A549 (cell line): ENCODE results near the gene SMIM36.

Experiments used
- CTCF ChIP-seq: fragments of >200 bp; sonication (Bioruptor Twin); formaldehyde crosslinking; IDR thresholded peaks from 3 replicates; pipeline ENCODE4 v1.5.1; 2016
- FOSL2 ChIP-seq, 2 experiments: fragments of 450-650 bp in 1 of 2; fragments of >200 bp in 1 of 2; sonication (Bioruptor Twin) in 1 of 2; formaldehyde crosslinking; IDR thresholded peaks; 2 replicates each; pipeline versions ENCODE4 v1.5.0 to v1.6.1; 2016 to 2020; ENCODE audit warnings: mild to moderate bottlenecking in 1 of 2, moderate library complexity in 1 of 2
- JUN ChIP-seq, 2 experiments: fragments of >200 bp; sonication (Bioruptor Twin); formaldehyde crosslinking; IDR thresholded peaks; 2 replicates in 1 of 2; 3 replicates in 1 of 2; pipeline ENCODE4 v1.6.1; 2016 to 2017
- PBX3 ChIP-seq: IDR thresholded peaks from 2 replicates; pipeline ENCODE4 v1.6.1; 2012
- POLR2A ChIP-seq: IDR thresholded peaks from 2 replicates; pipeline ENCODE4 v1.6.1; 2012; ENCODE audit warnings: mild to moderate bottlenecking, low read length

GRCh38 chr17:55418369-55419268, 92.6 kb downstream of the SMIM36 start:
- TF ChIP-seq POLR2A (no peak), CTCF (no peak), JUN (IDR thresholded peaks at IDR 0.05) (no peak), PBX3 (no peak), FOSL2 (IDR thresholded peaks at IDR 0.05) (no peak), FOSL2 (CRISPR knock-in tag; IDR thresholded peaks at IDR 0.05) (no peak)
